ENCODE results near the gene SERPINE1. TPM values are rescaled to one million over a fixed set of nuclear protein-coding genes. Genes with fewer than 3 reads are reported as not detected.

Gene SERPINE1
- total RNA-seq, 4 donors from 2014 or later: 4.7 to 18.6 (median 7.6) TPM

- TF ChIP-seq POLR2A (IDR thresholded peaks at IDR 0.05) (no peak), CTCF (IDR thresholded peaks at IDR 0.05) (no peak)
- peak in 1 of 2 donors; percentile 5 for DNase-seq
- Histone ChIP-seq H3K36me3 (no peaks in the 10 kb centered on the region), H3K27ac (no peak overlapping the region), H3K9me3 (no peaks in the 10 kb centered on the region), H3K4me3 (replicated peaks in 1 of 3) (no peak overlapping the region), H3K27me3 (peaks cover 28% of the 10 kb centered on the region), H3K4me1 (peaks cover 0 to 15% of the 10 kb centered on the region in 2 donors)
- intact Hi-C loops (cut with DNase I): no loop called here
- WGBS, 2 donors: 1 to 2% methylated on average over 19 to 20 of the region's 20 CpGs
These were observed 52.2 kb downstream of the SERPINE1 start for GRCh38 chr7:101179117-101179516.

- H3K27me3 ChIP-seq: peaks cover 23% of the 10 kb centered on the region
- no peak overlapping the region for H3K27ac ChIP-seq
- no peaks in the 10 kb centered on the region for H3K9me3 ChIP-seq
- TF ChIP-seq CTCF (IDR thresholded peaks at IDR 0.05) (no peak), POLR2A (IDR thresholded peaks at IDR 0.05) (no peak)
- peaks cover 0 to 14% of the 10 kb centered on the region in 2 donors for H3K4me1 ChIP-seq
- H3K4me3 ChIP-seq (replicated peaks in 1 of 3): no peak overlapping the region
- intact Hi-C loops (cut with DNase I): no loop called here
- no peaks in the 10 kb centered on the region for H3K36me3 ChIP-seq
- 8 to 20% methylated on average over 1 to 10 of the region's 27 CpGs for WGBS, 2 donors
- no peak for DNase-seq
These were observed 52.8 kb downstream of the SERPINE1 start for GRCh38 chr7:101179713-101180112.

GRCh38 chr7:101180130-101180755, 53.3 kb downstream of the SERPINE1 start, which contains the start of gene NAT16:
Gene NAT16, minus strand, starts transcription at chr7:101180293. Its CDS starts 5,486 bp downstream, at chr7:101174807.
- Histone ChIP-seq H3K27ac (no peak within 1 kb of the TSS), H3K27me3 (peaks cover 23% of the 10 kb centered on the region), H3K4me3 (replicated peaks in 1 of 3) (no peak within 1 kb of the TSS), H3K4me1 (peaks cover 0 to 14% of the 10 kb centered on the region in 2 donors), H3K9me3 (no peaks in the 10 kb centered on the region), H3K36me3 (no peaks in the 10 kb centered on the region)
- no peak for DNase-seq
- intact Hi-C loops (cut with DNase I): no loop called here
- 4 to 7% methylated on average over 7 to 42 of the region's 56 CpGs for WGBS, 2 donors
- TF ChIP-seq POLR2A (IDR thresholded peaks at IDR 0.05) (no peak), CTCF (IDR thresholded peaks at IDR 0.05) (no peak)

GRCh38 chr7:101185258-101185839, 58.4 kb downstream of the SERPINE1 start:
- 50 to 61% methylated on average over 5 of the region's 5 CpGs for WGBS, 2 donors
- H3K4me3 ChIP-seq (replicated peaks in 1 of 3): no peak overlapping the region
- no peak overlapping the region for H3K27ac ChIP-seq
- intact Hi-C loops (cut with DNase I): no loop called here
- H3K9me3 ChIP-seq: no peaks in the 10 kb centered on the region
- no peaks in the 10 kb centered on the region for H3K4me1 ChIP-seq
- no peak for DNase-seq
- peaks cover 8% of the 10 kb centered on the region for H3K27me3 ChIP-seq
- no peak for TF ChIP-seq CTCF (IDR thresholded peaks at IDR 0.05)
- H3K36me3 ChIP-seq: no peaks in the 10 kb centered on the region

GRCh38 chr7:101186194-101186593, 59.3 kb downstream of the SERPINE1 start:
- no peak for DNase-seq
- peaks cover under 1% of the 10 kb centered on the region for H3K27me3 ChIP-seq

More at GRCh38 chr7:101186194-101186593, 59.3 kb downstream of the SERPINE1 start:
- intact Hi-C loops (cut with DNase I): no loop called here
- Histone ChIP-seq H3K4me3 (replicated peaks in 1 of 3) (no peak overlapping the region), H3K9me3 (no peaks in the 10 kb centered on the region), H3K36me3 (no peaks in the 10 kb centered on the region), H3K4me1 (no peaks in the 10 kb centered on the region), H3K27ac (no peak overlapping the region)
- TF ChIP-seq POLR2A (IDR thresholded peaks at IDR 0.05) (no peak), CTCF (IDR thresholded peaks at IDR 0.05) (no peak)
- WGBS, 2 donors: 74 to 77% methylated on average over 6 of the region's 6 CpGs

Data from thyroid gland (tissue), 4 donors.